HG03039 (cell line): ENCODE results near the gene JMJD6.
"Not testable (repeated sequence)": the region's sequence is repeated elsewhere in the genome, so short reads cannot be mapped to it uniquely, and the experiment has no call there.

ENCODE experiments used
- ATAC-seq: cut with Tn5 transposase; IDR thresholded peaks from one replicate; pipeline ENCODE4 v1.9.1; 2021; ENCODE audit warnings: mild to moderate bottlenecking, moderate library complexity; ENCODE audit not compliant: unreplicated experiment

Gene JMJD6

GRCh38 chr17:76700617-76701470, 25.6 kb downstream of the JMJD6 start:
- no peak for ATAC-seq

GRCh38 chr17:76700270-76700616, 26.2 kb downstream of the JMJD6 start:
- no peak for ATAC-seq

GRCh38 chr17:76698466-76698977, 27.9 kb downstream of the JMJD6 start:
- ATAC-seq: not testable (repeated sequence)

- ATAC-seq: no peak
These were observed 28.5 kb downstream of the JMJD6 start for GRCh38 chr17:76697702-76698465.

- no peak for ATAC-seq
These were observed 29.4 kb downstream of the JMJD6 start for GRCh38 chr17:76696763-76697701.

- ATAC-seq: no peak
These were observed 31.2 kb downstream of the JMJD6 start for GRCh38 chr17:76695059-76695831.

GRCh38 chr17:76691379-76692191, 34.8 kb downstream of the JMJD6 start:
- no peak for ATAC-seq

GRCh38 chr17:76690596-76691280, 35.7 kb downstream of the JMJD6 start:
- no peak for ATAC-seq

- no peak for ATAC-seq
These were observed 36.5 kb downstream of the JMJD6 start for GRCh38 chr17:76689859-76690258.

- ATAC-seq: no peak
These were observed 38.2 kb downstream of the JMJD6 start for GRCh38 chr17:76688165-76688622.

- no peak for ATAC-seq
These were observed 38.9 kb downstream of the JMJD6 start for GRCh38 chr17:76687298-76688164.

GRCh38 chr17:76686538-76687297, 39.7 kb downstream of the JMJD6 start:
- ATAC-seq: no peak

GRCh38 chr17:76685846-76686245, 40.6 kb downstream of the JMJD6 start:
- no peak for ATAC-seq

- ATAC-seq: no peak
These were observed 41.0 kb downstream of the JMJD6 start for GRCh38 chr17:76685366-76685765.

GRCh38 chr17:76684756-76685155, 41.6 kb downstream of the JMJD6 start:
- no peak for ATAC-seq

GRCh38 chr17:76683921-76684745, 42.3 kb downstream of the JMJD6 start:
- no peak for ATAC-seq
